ENCODE measurements around the gene ALPI. TPM values are rescaled to one million over a fixed set of nuclear protein-coding genes. Genes with fewer than 3 reads are reported as not detected.

The ALPI gene
- total and polyA plus RNA-seq, 10 of the 15 experiments (the other 5 are each of a cell fraction or from before 2014, with no cell fraction given): not detected

GRCh38 chr2:232444409-232445148 is 11.4 kb upstream of the ALPI start:
- no peak overlapping the region for H3K27ac ChIP-seq (ENCODE audit: control insufficient read depth, insufficient read depth)
- DNase-seq (ENCODE audit: low read depth, low spot score) (no peak), FAIRE-seq (peak; percentile 52), ATAC-seq (peak; percentile 76)
- H4K20me1 ChIP-seq (ENCODE audit: control insufficient read depth, insufficient read depth): no peaks in the 10 kb centered on the region
- H3K4me3 ChIP-seq: no peak overlapping the region
- ChIA-PET POLR2A (no interaction called here), CTCF (interaction anchor here (0.6 to 1.3 kb wide), 4 partner anchors 8 to 309 kb away, joined by 3 to 5 read pairs (median 4); no protein-coding TSS in a partner anchor), SMC1A (ENCODE audit: uncharacterized antibody, unreplicated experiment) (no interaction called here), RAD21 (ENCODE audit: unreplicated experiment) (no interaction called here)
- no peaks in the 10 kb centered on the region for H3K9me3 ChIP-seq (replicated peaks; ENCODE audit: control insufficient read depth, insufficient read depth, low read length)
- intact Hi-C loops (cut with micrococcal nuclease; ENCODE audit: unreplicated experiment) (loop anchor here (5.0 kb wide), 2 partner anchors 517 to 592 kb away; partner anchors contain the start of gene NPPC), in situ Hi-C loops (cut with MboI) (no loop called here)
- no peaks in the 10 kb centered on the region; a peak in 1 of 4 replicates for H3K27me3 ChIP-seq (replicated peaks in 1 of 2; ENCODE audit: control insufficient read depth in 2 of 2, insufficient read depth in 2 of 2, low read length in 1 of 2)
- peak overlapping the region; percentile 82 for H2AFZ ChIP-seq (ENCODE audit: control insufficient read depth, low read depth, low read length)
- no peak overlapping the region for H3K9ac ChIP-seq (ENCODE audit: control insufficient read depth, insufficient read depth, low read length)
- BruUV-seq (replicated peaks): no TSS peak
- H3K4me2 ChIP-seq (ENCODE audit: control insufficient read depth, insufficient read depth): no peak overlapping the region
- no peaks in the 10 kb centered on the region for H3K79me2 ChIP-seq (ENCODE audit: control insufficient read depth, insufficient read depth, low read length)
- 38% methylated on average over 20 of the region's 21 CpGs for WGBS (ENCODE audit: insufficient coverage, insufficient replicate concordance, low lambda C conversion rate, missing lambda C conversion rate)
- no peaks in the 10 kb centered on the region for H3K36me3 ChIP-seq (ENCODE audit: control insufficient read depth in 2 of 2, insufficient read depth in 2 of 2, low read length in 1 of 2)
- H3K4me1 ChIP-seq (ENCODE audit: control insufficient read depth, insufficient read depth, low read length): no peaks in the 10 kb centered on the region; the same call in 1 of the 2 replicates
- TF ChIP-seq ZBTB4 (CRISPR knock-in tag; IDR thresholded peaks at IDR 0.05) (no peak), EED (IDR thresholded peaks at IDR 0.05; ENCODE audit: low read depth) (no peak), SMAD5 (IDR thresholded peaks at IDR 0.05; ENCODE audit: low read depth) (no peak), SIN3A (IDR thresholded peaks at IDR 0.05; ENCODE audit: low read depth, low read length) (no peak), EZH2 (IDR thresholded peaks at IDR 0.05; ENCODE audit: borderline replicate concordance, control insufficient read depth, low read depth, low read length) (no peak), SMARCA5 (IDR thresholded peaks at IDR 0.05) (0 out of 2 replicates have a peak, but pooled peaks have one; percentile 53), ZNF207 (IDR thresholded peaks at IDR 0.05; ENCODE audit: borderline replicate concordance) (no peak), TCF3 (IDR thresholded peaks at IDR 0.05; ENCODE audit: borderline replicate concordance, insufficient read depth, low read depth, low read length) (no peak)
- TF ChIP-seq, protein P1, sequence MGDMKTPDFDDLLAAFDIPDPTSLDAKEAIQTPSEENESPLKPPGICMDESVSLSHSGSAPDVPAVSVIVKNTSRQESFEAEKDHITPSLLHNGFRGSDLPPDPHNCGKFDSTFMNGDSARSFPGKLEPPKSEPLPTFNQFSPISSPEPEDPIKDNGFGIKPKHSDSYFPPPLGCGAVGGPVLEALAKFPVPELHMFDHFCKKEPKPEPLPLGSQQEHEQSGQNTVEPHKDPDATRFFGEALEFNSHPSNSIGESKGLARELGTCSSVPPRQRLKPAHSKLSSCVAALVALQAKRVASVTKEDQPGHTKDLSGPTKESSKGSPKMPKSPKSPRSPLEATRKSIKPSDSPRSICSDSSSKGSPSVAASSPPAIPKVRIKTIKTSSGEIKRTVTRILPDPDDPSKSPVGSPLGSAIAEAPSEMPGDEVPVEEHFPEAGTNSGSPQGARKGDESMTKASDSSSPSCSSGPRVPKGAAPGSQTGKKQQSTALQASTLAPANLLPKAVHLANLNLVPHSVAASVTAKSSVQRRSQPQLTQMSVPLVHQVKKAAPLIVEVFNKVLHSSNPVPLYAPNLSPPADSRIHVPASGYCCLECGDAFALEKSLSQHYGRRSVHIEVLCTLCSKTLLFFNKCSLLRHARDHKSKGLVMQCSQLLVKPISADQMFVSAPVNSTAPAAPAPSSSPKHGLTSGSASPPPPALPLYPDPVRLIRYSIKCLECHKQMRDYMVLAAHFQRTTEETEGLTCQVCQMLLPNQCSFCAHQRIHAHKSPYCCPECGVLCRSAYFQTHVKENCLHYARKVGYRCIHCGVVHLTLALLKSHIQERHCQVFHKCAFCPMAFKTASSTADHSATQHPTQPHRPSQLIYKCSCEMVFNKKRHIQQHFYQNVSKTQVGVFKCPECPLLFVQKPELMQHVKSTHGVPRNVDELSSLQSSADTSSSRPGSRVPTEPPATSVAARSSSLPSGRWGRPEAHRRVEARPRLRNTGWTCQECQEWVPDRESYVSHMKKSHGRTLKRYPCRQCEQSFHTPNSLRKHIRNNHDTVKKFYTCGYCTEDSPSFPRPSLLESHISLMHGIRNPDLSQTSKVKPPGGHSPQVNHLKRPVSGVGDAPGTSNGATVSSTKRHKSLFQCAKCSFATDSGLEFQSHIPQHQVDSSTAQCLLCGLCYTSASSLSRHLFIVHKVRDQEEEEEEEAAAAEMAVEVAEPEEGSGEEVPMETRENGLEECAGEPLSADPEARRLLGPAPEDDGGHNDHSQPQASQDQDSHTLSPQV (IDR thresholded peaks at IDR 0.05): no peak
- TF ChIP-seq, protein P2, sequence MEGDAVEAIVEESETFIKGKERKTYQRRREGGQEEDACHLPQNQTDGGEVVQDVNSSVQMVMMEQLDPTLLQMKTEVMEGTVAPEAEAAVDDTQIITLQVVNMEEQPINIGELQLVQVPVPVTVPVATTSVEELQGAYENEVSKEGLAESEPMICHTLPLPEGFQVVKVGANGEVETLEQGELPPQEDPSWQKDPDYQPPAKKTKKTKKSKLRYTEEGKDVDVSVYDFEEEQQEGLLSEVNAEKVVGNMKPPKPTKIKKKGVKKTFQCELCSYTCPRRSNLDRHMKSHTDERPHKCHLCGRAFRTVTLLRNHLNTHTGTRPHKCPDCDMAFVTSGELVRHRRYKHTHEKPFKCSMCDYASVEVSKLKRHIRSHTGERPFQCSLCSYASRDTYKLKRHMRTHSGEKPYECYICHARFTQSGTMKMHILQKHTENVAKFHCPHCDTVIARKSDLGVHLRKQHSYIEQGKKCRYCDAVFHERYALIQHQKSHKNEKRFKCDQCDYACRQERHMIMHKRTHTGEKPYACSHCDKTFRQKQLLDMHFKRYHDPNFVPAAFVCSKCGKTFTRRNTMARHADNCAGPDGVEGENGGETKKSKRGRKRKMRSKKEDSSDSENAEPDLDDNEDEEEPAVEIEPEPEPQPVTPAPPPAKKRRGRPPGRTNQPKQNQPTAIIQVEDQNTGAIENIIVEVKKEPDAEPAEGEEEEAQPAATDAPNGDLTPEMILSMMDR (IDR thresholded peaks at IDR 0.05 in 2 of 3, conservative IDR thresholded peaks at IDR 0.05 in 1 of 3; ENCODE audit: control insufficient read depth in 2 of 3, extremely low read depth in 1 of 3, insufficient read depth in 1 of 3, low read depth in 3 of 3, low read length in 3 of 3): peak; percentile 56 to 85 (median 83)
- TF ChIP-seq, protein P3, sequence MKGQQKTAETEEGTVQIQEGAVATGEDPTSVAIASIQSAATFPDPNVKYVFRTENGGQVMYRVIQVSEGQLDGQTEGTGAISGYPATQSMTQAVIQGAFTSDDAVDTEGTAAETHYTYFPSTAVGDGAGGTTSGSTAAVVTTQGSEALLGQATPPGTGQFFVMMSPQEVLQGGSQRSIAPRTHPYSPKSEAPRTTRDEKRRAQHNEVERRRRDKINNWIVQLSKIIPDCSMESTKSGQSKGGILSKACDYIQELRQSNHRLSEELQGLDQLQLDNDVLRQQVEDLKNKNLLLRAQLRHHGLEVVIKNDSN (IDR thresholded peaks at IDR 0.05; ENCODE audit: borderline replicate concordance, extremely low read length, insufficient read depth, low read depth, low read length): no peak
